ENCODE results near the gene TBC1D16.

The TBC1D16 gene

DNA sequence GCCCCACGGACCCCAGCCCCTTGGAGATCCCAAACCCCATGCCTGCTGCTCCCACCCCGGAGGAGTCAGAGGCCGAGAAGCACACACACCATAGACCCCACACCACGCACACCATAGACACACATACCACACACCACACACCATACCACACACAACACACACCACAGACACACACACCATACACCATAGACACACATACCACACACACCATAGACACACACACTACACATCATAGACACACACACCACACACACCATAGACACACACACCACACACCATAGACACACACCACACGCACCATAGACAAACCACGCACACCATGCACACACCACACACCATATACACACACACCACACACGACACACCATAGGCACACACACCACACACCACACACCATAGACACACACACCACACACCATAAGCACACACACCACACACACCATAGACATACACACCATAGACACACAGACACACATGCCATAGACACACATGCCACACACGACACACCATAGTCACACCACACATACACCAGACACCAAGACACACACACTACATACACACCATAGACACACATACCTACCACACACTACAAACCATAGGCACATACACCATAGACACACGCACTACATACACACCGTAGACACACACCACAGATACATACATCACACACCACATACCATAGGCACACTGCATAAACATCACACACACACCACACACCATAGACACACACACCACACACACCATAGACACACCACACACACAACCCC lies 11.3 kb downstream of the TBC1D16 start:
- no peak for DNase-seq

DNA sequence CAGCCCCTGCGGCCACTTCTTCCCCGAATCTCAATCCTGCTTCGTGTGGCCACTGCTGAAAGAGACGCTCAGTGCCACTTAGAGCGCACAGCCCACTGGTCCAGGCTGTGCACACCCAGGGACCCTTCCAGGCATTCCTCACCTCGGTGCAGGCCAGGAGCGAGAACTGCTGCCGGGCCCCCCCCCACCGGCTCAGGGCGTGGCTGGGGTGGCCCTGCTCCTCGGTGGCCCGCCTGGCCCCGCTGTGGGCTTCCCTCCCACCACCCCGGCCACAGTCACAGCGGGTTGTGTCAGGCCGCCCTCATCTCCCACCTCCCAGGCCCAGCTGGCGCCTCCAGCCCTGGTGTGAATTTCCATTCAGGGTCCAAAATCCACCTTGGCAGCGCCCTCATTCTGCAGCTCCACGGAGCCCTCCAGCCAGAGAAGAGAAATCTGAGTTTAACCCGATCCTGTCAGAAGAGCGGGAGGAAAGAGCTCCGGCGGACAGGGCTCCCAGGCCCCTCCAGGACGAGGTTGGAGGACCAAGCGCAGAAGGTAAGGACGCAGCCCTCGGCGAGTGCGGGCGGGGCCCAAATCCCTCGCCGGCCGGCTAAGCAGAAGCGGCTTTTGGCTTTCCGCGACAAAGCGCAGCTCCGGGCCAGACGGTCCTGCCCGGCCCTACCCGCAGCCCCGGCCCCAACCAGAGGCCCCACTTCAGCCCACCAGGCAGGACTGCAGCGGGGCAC lies 12.0 kb downstream of the TBC1D16 start:
- no peak for DNase-seq

DNA sequence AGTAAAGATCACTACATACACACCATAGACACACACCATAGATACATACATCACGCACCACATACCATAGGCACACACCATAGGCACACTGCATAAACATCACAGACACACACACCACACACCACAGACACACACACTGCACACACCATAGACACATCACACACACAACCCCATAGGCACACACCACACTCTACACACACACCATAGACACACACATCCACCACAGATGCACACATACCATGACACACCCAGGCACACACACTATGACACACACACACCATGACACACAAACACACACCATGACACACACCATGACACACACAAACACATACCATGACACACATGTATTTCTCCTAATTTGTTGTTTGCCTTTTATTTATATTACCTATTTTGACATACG lies 14.1 kb downstream of the TBC1D16 start:
- DNase-seq, result no peak

DNA sequence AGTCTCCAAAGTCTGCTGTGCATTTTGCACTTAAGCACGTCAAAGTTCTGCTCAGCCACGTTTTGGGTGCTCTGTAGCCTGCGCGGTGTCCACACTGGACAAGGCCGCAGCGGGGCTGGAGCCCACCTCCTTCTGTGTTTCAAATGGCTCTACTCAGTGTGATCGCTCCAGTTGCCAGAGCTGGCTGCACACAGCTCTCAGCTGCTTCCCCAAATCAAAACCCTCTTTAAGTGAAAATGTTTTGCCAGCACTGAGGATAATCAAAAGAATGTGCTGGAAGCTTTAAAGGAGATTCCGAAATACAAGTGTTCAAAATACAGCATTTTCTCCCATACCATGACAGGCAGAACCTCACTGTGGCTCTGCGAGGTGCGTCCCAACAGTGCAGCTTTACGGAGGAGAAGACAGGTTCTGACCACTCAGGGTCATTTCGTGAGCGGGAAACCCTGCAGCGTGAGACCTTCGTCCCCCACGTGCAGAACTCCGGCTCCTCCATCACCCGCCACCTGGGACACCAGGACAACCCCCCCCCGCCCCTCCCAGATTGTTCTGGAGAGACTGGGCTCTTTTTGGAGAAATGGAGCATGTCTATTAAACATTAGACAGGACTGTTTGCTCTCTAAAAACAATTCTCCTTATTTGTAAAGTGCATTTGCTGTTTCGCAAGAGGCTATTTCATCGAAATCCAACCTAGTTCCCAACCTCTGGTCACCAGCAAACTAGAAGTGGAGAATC lies 16.6 kb downstream of the TBC1D16 start:
- DNase-seq, result no peak

DNA sequence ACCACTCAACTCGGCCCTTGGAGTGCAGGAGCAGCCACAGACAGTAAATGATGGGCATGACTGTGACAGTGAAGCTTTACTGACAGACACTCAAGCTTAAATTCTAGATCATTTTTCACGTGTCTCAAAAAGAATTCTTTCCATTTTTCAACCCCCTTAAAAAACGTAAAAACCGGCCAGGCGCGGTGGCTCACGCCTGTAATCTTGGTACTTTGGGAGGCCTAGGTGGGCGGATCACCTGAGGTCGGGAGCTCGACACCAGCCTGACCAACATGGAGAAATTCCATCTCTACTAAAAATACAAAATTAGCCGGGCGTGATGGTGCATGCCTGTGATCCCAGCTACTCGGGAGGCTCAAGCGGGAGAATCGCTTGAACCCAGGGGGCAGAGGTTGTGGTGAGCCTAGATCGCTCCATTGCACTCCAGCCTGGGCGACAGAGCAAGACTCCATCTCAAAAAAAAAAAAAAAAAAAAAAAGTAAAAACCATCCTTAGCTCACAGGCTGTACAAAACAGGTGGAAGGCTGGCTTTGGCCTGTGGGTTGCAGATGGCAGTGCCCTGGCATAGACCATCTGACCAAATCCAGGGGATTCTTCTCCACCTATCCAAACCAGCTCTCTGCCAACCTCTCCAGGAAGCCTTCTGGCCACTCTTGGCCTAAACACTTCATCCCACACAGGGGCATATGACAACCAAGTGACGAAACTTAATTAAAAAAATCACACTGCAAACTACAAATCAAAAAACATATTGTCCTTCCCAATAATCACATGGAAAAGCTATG lies 18.3 kb downstream of the TBC1D16 start:
- DNase-seq, result no peak

DNA sequence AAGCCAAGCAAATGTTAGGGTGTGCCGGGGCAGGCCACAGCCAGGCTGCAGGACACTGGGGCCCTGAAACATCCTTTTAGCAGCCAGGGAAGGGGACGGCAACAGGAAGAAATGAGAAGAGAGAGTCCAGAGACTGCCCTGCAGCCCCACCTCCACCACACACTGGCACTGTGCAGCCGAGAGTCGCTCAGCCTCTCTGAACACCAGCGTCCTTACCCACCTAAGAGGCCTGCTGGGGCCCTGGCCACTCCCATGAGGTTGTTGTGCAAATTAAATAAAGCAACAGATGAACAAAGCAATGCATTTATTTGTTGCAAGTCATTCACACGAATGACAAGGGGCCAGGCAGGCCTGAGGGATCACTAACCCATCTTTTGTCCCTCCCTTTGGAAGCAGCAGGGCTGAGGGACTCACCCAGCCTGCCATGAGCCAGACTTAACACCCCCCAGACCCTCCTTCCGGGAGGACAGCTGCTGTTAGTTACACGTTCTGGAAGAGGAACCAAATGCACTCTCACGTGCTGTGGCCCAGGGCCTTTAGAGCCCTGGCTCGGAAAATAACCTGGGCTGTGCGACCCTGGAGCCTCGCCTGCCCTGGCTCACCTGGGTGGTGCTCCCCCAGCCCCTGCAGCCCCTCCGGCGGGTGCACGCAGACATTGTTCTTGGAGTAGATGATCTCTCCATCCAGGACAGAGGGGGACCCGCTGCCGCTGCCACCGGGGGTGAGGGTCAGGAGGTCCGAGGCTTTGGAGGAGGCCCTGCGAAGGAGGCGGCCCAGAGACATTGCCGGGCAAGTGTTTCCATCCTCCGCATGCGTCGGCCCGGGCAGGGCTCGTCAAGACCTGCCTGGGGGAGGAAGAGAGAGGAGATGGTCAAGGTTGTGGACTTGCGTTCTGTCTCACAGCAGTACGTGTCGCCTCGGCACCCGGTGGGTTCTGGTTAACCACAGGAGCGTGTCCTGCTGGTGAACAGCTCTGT lies 22.6 kb downstream of the TBC1D16 start:
- no peak for DNase-seq

DNA sequence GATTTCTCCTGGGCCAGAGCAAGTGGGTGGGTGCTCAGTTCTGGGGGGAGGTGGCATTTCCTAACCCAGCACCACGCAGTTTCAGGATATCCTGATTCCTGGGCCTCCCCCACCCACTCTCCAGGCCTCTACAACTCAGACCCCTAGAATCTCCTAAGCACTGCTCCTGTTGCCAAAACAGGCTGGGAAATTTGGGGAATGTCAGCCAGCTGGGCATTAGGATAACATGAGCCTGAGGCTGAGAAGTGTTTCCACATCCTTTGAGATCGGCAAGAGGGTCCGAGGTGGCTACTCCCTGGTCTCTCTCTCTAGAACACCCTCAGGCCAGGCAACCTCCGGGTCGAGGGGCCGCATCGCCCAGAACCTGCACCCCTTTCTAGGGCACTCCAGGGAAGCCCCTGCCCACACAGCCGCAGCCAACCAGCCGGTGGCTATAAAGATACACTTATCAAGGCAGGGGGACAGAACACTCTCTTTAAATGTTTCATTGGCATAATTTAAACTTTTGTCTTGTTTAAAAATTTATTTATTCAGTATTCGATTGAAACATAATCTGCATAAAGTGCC lies 23.6 kb downstream of the TBC1D16 start:
- no peak for DNase-seq

DNA sequence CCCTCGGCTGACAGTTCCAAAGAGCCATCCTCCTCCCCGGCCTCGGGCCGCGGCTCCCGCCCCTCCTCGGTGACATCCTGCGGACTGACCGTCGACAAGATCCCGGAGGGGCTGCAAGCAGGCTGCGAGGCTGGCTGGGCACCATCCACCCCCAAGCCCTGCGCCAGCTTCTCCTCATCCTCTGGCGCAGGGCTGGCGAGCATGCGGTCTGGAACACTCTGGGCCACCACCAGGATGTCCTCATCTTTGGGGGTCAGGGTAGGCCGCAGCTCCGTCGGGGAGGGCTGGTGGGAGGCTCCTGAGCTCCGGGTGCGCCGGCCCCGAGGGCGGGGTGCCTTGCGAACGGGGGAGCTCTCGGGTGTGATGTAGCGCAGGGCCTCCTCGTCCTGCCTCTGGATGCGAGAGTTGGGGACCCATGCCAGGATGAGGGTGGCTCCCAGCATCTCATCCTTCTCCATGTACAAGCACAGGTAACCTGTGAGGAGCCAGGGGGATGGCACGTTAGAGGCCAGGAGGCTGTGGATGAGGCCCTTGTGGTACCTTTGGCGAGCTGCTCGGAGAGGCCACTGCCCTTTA lies 25.3 kb downstream of the TBC1D16 start:
- no peak for DNase-seq

DNA sequence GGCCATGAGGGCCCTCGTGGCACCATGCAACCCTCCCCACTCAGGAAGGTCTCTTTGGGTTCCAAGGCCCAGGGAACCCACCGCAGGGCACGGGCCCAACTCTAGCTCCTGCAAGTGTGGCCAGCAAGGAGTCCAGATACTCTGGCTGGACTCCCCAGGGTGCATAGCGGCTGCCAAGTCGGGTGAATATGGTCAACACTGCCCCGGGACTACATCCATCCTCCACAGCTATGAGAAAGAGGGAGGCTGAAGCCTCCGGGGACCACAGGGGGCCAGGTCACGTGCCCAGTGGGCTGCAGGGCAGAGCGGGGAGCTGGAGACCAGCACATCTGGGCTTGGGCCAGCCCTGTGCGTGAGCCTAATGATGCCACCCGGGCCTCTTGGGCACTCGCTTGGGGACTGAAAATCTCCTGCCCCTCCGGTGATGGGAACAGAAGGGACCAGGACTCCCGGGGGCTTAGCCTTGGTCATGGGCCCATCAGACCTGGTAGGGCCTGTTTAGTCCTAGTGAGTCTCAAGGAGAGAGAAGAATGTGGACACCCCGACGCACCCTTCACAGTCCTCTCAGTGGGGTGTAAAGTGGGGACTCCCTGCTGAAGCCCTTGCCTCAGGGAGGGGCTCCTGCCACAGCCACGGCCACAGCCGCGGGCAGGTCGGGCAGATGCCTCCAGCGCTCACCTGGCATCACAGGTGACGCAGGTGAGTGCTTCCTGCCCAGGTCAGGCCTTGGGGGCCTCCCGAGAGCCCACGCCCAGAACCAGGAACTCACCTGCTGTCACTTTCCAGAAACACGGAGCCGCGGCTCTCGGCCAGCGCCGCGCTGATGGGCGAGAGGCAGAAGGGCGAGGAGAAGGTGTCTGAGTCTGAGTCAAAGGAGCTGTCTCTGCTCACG lies 26.0 kb downstream of the TBC1D16 start:
- no peak for DNase-seq

DNA sequence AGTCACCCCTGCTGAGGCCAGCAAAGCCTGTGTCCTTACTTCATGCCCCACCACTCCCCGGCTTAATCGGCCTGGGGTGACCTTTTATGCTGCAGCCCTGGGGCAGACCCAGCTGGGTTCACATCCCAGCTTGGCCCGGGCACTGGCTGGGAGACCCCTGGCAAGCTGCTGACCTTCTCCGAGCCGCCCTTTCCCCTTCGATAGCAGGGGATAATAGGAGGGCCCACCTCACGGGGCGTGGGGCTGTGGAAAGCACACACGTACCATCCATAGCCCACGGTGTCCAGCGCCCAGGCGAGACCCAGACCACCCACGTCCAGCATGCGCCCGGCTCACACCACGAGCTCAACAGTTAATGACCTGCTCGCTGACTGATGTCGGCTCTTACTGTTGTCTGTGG lies 26.8 kb downstream of the TBC1D16 start:
- DNase-seq, result no peak

- no peak for DNase-seq
These were observed 27.3 kb downstream of the TBC1D16 start for GRCh38 chr17:80008383-80008840.

- DNase-seq, result no peak
These were observed 27.7 kb downstream of the TBC1D16 start for GRCh38 chr17:80007939-80008338.

GRCh38 chr17:80006811-80007752 lies 28.6 kb downstream of the TBC1D16 start:
- no peak for DNase-seq

- DNase-seq, result no peak
These were observed 29.3 kb downstream of the TBC1D16 start for GRCh38 chr17:80006339-80006720.

- DNase-seq, result no peak
These were observed 30.0 kb downstream of the TBC1D16 start for GRCh38 chr17:80005360-80006338.

- DNase-seq, result no peak
These were observed 31.7 kb downstream of the TBC1D16 start for GRCh38 chr17:80003969-80004368.
